ENCODE results near the gene SAMD9L. TPM values are rescaled to one million over a fixed set of nuclear protein-coding genes. Genes with fewer than 3 reads are reported as not detected.

SAMD9L gene
- total and polyA plus RNA-seq, 2 experiments from 2014 or later: not detected

DNA sequence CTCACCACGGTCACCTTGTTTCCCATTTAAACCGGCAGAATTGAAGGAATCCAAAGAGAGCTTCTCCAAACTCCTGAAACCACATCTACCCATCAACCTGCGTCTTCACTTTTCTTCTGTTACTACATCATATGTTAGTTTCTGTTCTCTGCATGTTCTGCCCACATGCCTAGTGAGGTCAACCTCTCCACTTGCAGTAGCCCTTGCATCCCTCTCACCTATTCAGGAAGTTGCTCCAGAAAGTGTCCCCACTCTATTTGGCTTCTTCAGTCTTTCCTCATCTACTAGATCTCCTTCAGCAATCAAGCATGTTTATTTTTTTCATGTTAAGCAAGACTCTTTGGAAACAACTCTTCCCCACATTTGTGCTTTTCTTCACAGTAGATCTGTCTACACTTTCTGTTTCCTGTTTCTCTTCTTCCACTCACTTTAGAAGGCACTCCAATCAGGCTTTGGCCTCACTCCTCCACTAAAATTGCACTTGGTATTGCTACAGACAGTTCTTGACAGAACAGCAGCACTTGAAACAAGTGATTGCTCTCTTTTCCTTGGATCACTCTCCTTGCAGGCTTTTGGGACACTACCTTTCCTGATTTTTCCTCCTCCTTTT lies 7.5 kb downstream of the SAMD9L start:
- no peak for ATAC-seq
- no peaks in the 10 kb centered on the region for H3K4me1 Mint-ChIP-seq

DNA sequence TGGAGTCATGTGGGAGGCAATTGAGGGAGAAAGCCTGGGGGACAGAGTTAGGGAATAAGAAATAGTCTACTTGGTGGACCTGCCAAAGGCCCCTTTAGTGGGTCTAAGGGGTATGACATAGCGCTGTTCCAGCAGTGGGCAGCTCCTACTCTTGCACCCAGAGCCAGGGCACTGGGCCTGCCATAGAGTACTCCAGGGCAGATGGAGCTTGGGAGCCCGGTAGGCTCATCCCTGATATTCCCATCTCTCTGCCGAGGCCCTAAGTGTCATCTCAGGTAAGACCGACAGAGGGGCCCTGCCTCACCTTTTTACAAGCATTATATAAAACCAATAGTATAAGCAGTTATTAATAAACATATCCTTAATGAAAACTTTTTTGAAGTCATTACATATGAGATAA lies 9.6 kb downstream of the SAMD9L start:
- no peaks in the 10 kb centered on the region for H3K4me1 Mint-ChIP-seq
- no peak for DNase-seq (ENCODE audit: low spot score)
- Histone ChIP-seq H2AFZ (no peak overlapping the region), H3K4me3 (no peak overlapping the region), H3K36me3 (ENCODE audit: insufficient read depth) (no peaks in the 10 kb centered on the region), H3K79me2 (replicated peaks; ENCODE audit: insufficient read depth) (no peaks in the 10 kb centered on the region), H3K4me2 (no peak overlapping the region), H3K9me2 (ENCODE audit: insufficient read depth) (peaks cover 20% of the 10 kb centered on the region), H3F3A (replicated peaks; ENCODE audit: low read depth) (no peaks in the 10 kb centered on the region), H3K27me3 (ENCODE audit: insufficient read depth) (no peaks in the 10 kb centered on the region), H3K27ac (ENCODE audit: low read depth) (no peak overlapping the region), H3K4me1 (ENCODE audit: insufficient read depth) (no peaks in the 10 kb centered on the region), H4K20me1 (replicated peaks; ENCODE audit: insufficient read depth) (no peaks in the 10 kb centered on the region)
- ATAC-seq: no peak
- no peak overlapping the region for H3K27ac Mint-ChIP-seq
- H3K27me3 Mint-ChIP-seq (ENCODE audit: insufficient read depth, low read depth, poor library complexity): no peaks in the 10 kb centered on the region
- no peaks in the 10 kb centered on the region for H3K36me3 Mint-ChIP-seq (ENCODE audit: low read depth)
- H3K4me3 Mint-ChIP-seq: no peak overlapping the region
- H3K9me3 Mint-ChIP-seq: no peaks in the 10 kb centered on the region
- TF ChIP-seq EZH2 (IDR thresholded peaks at IDR 0.05; ENCODE audit: low read depth, unreplicated experiment) (no peak), EZH2phosphoT487 (IDR thresholded peaks at IDR 0.05; ENCODE audit: unreplicated experiment) (no peak), STAT1 (IDR thresholded peaks at IDR 0.05; ENCODE audit: unreplicated experiment) (no peak)
- TF ChIP-seq, protein P1, sequence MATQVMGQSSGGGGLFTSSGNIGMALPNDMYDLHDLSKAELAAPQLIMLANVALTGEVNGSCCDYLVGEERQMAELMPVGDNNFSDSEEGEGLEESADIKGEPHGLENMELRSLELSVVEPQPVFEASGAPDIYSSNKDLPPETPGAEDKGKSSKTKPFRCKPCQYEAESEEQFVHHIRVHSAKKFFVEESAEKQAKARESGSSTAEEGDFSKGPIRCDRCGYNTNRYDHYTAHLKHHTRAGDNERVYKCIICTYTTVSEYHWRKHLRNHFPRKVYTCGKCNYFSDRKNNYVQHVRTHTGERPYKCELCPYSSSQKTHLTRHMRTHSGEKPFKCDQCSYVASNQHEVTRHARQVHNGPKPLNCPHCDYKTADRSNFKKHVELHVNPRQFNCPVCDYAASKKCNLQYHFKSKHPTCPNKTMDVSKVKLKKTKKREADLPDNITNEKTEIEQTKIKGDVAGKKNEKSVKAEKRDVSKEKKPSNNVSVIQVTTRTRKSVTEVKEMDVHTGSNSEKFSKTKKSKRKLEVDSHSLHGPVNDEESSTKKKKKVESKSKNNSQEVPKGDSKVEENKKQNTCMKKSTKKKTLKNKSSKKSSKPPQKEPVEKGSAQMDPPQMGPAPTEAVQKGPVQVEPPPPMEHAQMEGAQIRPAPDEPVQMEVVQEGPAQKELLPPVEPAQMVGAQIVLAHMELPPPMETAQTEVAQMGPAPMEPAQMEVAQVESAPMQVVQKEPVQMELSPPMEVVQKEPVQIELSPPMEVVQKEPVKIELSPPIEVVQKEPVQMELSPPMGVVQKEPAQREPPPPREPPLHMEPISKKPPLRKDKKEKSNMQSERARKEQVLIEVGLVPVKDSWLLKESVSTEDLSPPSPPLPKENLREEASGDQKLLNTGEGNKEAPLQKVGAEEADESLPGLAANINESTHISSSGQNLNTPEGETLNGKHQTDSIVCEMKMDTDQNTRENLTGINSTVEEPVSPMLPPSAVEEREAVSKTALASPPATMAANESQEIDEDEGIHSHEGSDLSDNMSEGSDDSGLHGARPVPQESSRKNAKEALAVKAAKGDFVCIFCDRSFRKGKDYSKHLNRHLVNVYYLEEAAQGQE (IDR thresholded peaks at IDR 0.05; ENCODE audit: unreplicated experiment): no peak
- TF ChIP-seq, protein P2, sequence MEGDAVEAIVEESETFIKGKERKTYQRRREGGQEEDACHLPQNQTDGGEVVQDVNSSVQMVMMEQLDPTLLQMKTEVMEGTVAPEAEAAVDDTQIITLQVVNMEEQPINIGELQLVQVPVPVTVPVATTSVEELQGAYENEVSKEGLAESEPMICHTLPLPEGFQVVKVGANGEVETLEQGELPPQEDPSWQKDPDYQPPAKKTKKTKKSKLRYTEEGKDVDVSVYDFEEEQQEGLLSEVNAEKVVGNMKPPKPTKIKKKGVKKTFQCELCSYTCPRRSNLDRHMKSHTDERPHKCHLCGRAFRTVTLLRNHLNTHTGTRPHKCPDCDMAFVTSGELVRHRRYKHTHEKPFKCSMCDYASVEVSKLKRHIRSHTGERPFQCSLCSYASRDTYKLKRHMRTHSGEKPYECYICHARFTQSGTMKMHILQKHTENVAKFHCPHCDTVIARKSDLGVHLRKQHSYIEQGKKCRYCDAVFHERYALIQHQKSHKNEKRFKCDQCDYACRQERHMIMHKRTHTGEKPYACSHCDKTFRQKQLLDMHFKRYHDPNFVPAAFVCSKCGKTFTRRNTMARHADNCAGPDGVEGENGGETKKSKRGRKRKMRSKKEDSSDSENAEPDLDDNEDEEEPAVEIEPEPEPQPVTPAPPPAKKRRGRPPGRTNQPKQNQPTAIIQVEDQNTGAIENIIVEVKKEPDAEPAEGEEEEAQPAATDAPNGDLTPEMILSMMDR (conservative IDR thresholded peaks at IDR 0.05; ENCODE audit: low read depth in 2 of 2): no peak

More for the DNA sequence above, 7.5 kb downstream of the SAMD9L start:
- DNase-seq (ENCODE audit: low spot score): no peak
- Histone ChIP-seq H3K4me3 (no peak overlapping the region), H3K27ac (ENCODE audit: low read depth) (no peak overlapping the region), H4K20me1 (replicated peaks; ENCODE audit: insufficient read depth) (no peaks in the 10 kb centered on the region), H3K79me2 (replicated peaks; ENCODE audit: insufficient read depth) (no peaks in the 10 kb centered on the region), H3K36me3 (ENCODE audit: insufficient read depth) (no peaks in the 10 kb centered on the region), H3K4me1 (ENCODE audit: insufficient read depth) (no peaks in the 10 kb centered on the region), H3K9me2 (ENCODE audit: insufficient read depth) (peaks cover 6% of the 10 kb centered on the region; the same call in 1 of the 2 replicates), H3K27me3 (ENCODE audit: insufficient read depth) (no peaks in the 10 kb centered on the region), H3K4me2 (no peak overlapping the region), H3F3A (replicated peaks; ENCODE audit: low read depth) (no peaks in the 10 kb centered on the region), H2AFZ (no peak overlapping the region)
- Mint-ChIP-seq H3K9me3 (no peaks in the 10 kb centered on the region), H3K27me3 (ENCODE audit: insufficient read depth, low read depth, poor library complexity) (no peaks in the 10 kb centered on the region), H3K27ac (no peak overlapping the region), H3K4me3 (no peak overlapping the region), H3K36me3 (ENCODE audit: low read depth) (no peaks in the 10 kb centered on the region)
- no peak for TF ChIP-seq CREB1 (CRISPR knock-in tag; IDR thresholded peaks at IDR 0.05; ENCODE audit: low read depth)
- TF ChIP-seq, protein P3, sequence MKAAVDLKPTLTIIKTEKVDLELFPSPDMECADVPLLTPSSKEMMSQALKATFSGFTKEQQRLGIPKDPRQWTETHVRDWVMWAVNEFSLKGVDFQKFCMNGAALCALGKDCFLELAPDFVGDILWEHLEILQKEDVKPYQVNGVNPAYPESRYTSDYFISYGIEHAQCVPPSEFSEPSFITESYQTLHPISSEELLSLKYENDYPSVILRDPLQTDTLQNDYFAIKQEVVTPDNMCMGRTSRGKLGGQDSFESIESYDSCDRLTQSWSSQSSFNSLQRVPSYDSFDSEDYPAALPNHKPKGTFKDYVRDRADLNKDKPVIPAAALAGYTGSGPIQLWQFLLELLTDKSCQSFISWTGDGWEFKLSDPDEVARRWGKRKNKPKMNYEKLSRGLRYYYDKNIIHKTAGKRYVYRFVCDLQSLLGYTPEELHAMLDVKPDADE (IDR thresholded peaks at IDR 0.05): no peak
- no peak for TF ChIP-seq EZH2phosphoT487 (IDR thresholded peaks at IDR 0.05; ENCODE audit: unreplicated experiment)
- TF ChIP-seq, protein P1 (IDR thresholded peaks at IDR 0.05; ENCODE audit: unreplicated experiment): no peak
- TF ChIP-seq STAT1 (IDR thresholded peaks at IDR 0.05; ENCODE audit: unreplicated experiment): no peak

All from GM23338 (cell line).